GM19468 (cell line): ENCODE measurements around the gene LIN7C.

Experiments
- ATAC-seq: cut with Tn5 transposase; IDR thresholded peaks from one replicate; pipeline ENCODE4 v1.9.1; 2021; ENCODE audit warnings: mild to moderate bottlenecking, moderate library complexity, moderate number of reproducible peaks; ENCODE audit not compliant: unreplicated experiment; ENCODE audit errors: extremely low read depth

LIN7C gene

GRCh38 chr11:27513389-27513788 lies 6.8 kb upstream of the LIN7C start:
- no peak for ATAC-seq

GRCh38 chr11:27512238-27512637 lies 5.7 kb upstream of the LIN7C start:
- no peak for ATAC-seq

GRCh38 chr11:27509908-27510307 lies 3.3 kb upstream of the LIN7C start:
- no peak for ATAC-seq

GRCh38 chr11:27507557-27508322 lies 1.2 kb upstream of the LIN7C start:
- ATAC-seq: no peak

- ATAC-seq: no peak
These were observed 788 bp downstream of the LIN7C start for GRCh38 chr11:27505781-27506180.

GRCh38 chr11:27504205-27504604 lies 2.4 kb downstream of the LIN7C start:
- no peak for ATAC-seq

GRCh38 chr11:27501100-27501499 lies 5.5 kb downstream of the LIN7C start:
- no peak for ATAC-seq

GRCh38 chr11:27497911-27498310 lies 8.7 kb downstream of the LIN7C start:
- no peak for ATAC-seq

- ATAC-seq: no peak
These were observed 9.2 kb downstream of the LIN7C start for GRCh38 chr11:27497284-27497866.

GRCh38 chr11:27496461-27496860 lies 10.1 kb downstream of the LIN7C start:
- no peak for ATAC-seq

- no peak for ATAC-seq
These were observed 10.8 kb downstream of the LIN7C start for GRCh38 chr11:27495710-27496300.

GRCh38 chr11:27489092-27489491 lies 17.5 kb downstream of the LIN7C start:
- ATAC-seq: no peak

GRCh38 chr11:27487706-27488105 lies 18.9 kb downstream of the LIN7C start:
- ATAC-seq: no peak

GRCh38 chr11:27485930-27486773 lies 20.4 kb downstream of the LIN7C start:
- no peak for ATAC-seq

- ATAC-seq: no peak
These were observed 23.8 kb downstream of the LIN7C start for GRCh38 chr11:27482793-27483192.

GRCh38 chr11:27481992-27482391 lies 24.6 kb downstream of the LIN7C start:
- no peak for ATAC-seq

GRCh38 chr11:27477831-27478230 lies 28.7 kb downstream of the LIN7C start:
- no peak for ATAC-seq

GRCh38 chr11:27477243-27477642 lies 29.3 kb downstream of the LIN7C start:
- ATAC-seq: no peak

- no peak for ATAC-seq
These were observed 30.9 kb downstream of the LIN7C start for GRCh38 chr11:27475622-27476021.

- no peak for ATAC-seq
These were observed 33.6 kb downstream of the LIN7C start for GRCh38 chr11:27473017-27473406.
